Panc1 (cell line): Measurements from ENCODE around the gene TMEM256. TPM values are rescaled to one million over a fixed set of nuclear protein-coding genes. Genes with fewer than 3 reads are reported as not detected.

Experiments
- ATAC-seq: fragments of 200-7000 bp; cut with Tn5 transposase; 2 replicates; pipeline ENCODE4 v1.9.1; 2020; ENCODE audit warnings: mild to moderate bottlenecking, moderate library complexity
- BruUV-seq: library from RNA; stranded (reverse); fragments of 400-500 nt; replicated peaks from 2 replicates; lab custom pipeline; 2021; lab: Mats Ljungman, UMichigan
- CTCF ChIA-PET: fragments of 300-600 bp; sonication (Branson Sonifier 250); formaldehyde crosslinking; loops from one replicate; lab custom pipeline; 2022; ENCODE audit warnings: antibody characterized with exemption; lab: Charles Lee
- POLR2A ChIA-PET: fragments of 300-600 bp; sonication (Branson Sonifier 250); formaldehyde crosslinking; loops from one replicate; lab custom pipeline; 2022; ENCODE audit warnings: antibody characterized with exemption; lab: Charles Lee
- DNase-seq: peaks from one replicate; pipeline ENCODE4 v3.0.0-alpha.2; 2010; ENCODE audit warnings: low read depth, low spot score
- H3K27ac ChIP-seq: 2 replicates; pipeline ENCODE4 v1.5.1; 2011; ENCODE audit warnings: mild to moderate bottlenecking, low read length, inconsistent platforms
- H3K27me3 ChIP-seq: fragments of 200-500 bp; sonication (Bioruptor generic); 2 replicates; pipeline ENCODE4 v1.6.0; 2014; ENCODE audit warnings: low read length, inconsistent platforms; ENCODE audit not compliant: control insufficient read depth, insufficient read depth
- H3K36me3 ChIP-seq: fragments of 200-500 bp; sonication (Bioruptor generic); 2 replicates; pipeline ENCODE4 v1.5.1; 2014; ENCODE audit warnings: inconsistent platforms, mild to moderate bottlenecking, low read length, moderate library complexity; ENCODE audit not compliant: control insufficient read depth, insufficient read depth
- H3K4me1 ChIP-seq: 2 replicates; pipeline ENCODE4 v1.5.1; 2011; ENCODE audit warnings: inconsistent platforms, mild to moderate bottlenecking, low read length, moderate library complexity; ENCODE audit not compliant: control insufficient read depth, insufficient read depth
- H3K4me3 ChIP-seq, 2 experiments: 2 replicates each; pipeline ENCODE4 v1.5.1; 2011 to 2012; ENCODE audit warnings: low read depth in 2 of 2, low read length in 2 of 2, mild to moderate bottlenecking in 2 of 2, inconsistent platforms in 1 of 2, moderate library complexity in 1 of 2
- H3K9me3 ChIP-seq: fragments of 200-500 bp; sonication (Bioruptor generic); 2 replicates; pipeline ENCODE4 v1.5.1; 2014; ENCODE audit warnings: low read depth, mild to moderate bottlenecking, inconsistent platforms, low read length, moderate library complexity; ENCODE audit not compliant: control insufficient read depth, insufficient read depth
- POLR2AphosphoS5 ChIP-seq: IDR thresholded peaks from 2 replicates; pipeline ENCODE4 v1.6.1; 2012; ENCODE audit warnings: mild to moderate bottlenecking, low read depth, low read length, moderate library complexity
- SIN3A ChIP-seq: IDR thresholded peaks from 2 replicates; pipeline ENCODE4 v1.6.1; 2012; ENCODE audit warnings: low read depth, mild to moderate bottlenecking, low read length, moderate library complexity, borderline replicate concordance; ENCODE audit not compliant: insufficient read depth
- TCF7L2 ChIP-seq: IDR thresholded peaks from 2 replicates; pipeline ENCODE4 v1.6.1; 2011; ENCODE audit warnings: mild to moderate bottlenecking, low read depth, low read length, inconsistent platforms
- in situ Hi-C: cut with HindIII; loops from 2 replicates; pipeline ENCODE4 v1.10.0; 2016; ENCODE audit warnings: low sequenced_read_pairs, low pct_unique_long_range_greater_than_20kb
- intact Hi-C: fragments of 100-400 bp; cut with micrococcal nuclease; formaldehyde crosslinking; loops from one replicate; pipeline ENCODE4 v1.10.0; 2022; ENCODE audit not compliant: unreplicated experiment
- total RNA-seq: library from RNA; stranded (reverse); gene quantifications from one replicate; pipeline ENCODE4 v1.2.1, GENCODE V29; 2021; ENCODE audit not compliant: unreplicated experiment
- TF ChIP-seq, protein P1 (sequence below): fragments of 450-650 bp; IDR thresholded peaks from 2 replicates; pipeline ENCODE4 v1.5.1; 2017; ENCODE audit warnings: mild to moderate bottlenecking
- TF ChIP-seq, protein P2 (sequence below), 2 experiments: IDR thresholded peaks; 2 replicates each; pipeline ENCODE4 v1.6.1; 2011 to 2012; ENCODE audit warnings: low read depth in 2 of 2, control low read depth in 1 of 2, low read length in 1 of 2, mild to moderate bottlenecking in 1 of 2, moderate library complexity in 1 of 2; ENCODE audit not compliant: insufficient read depth in 1 of 2

Gene TMEM256
- total RNA-seq, 1 experiment from 2014 or later, result 35.8 TPM

DNA sequence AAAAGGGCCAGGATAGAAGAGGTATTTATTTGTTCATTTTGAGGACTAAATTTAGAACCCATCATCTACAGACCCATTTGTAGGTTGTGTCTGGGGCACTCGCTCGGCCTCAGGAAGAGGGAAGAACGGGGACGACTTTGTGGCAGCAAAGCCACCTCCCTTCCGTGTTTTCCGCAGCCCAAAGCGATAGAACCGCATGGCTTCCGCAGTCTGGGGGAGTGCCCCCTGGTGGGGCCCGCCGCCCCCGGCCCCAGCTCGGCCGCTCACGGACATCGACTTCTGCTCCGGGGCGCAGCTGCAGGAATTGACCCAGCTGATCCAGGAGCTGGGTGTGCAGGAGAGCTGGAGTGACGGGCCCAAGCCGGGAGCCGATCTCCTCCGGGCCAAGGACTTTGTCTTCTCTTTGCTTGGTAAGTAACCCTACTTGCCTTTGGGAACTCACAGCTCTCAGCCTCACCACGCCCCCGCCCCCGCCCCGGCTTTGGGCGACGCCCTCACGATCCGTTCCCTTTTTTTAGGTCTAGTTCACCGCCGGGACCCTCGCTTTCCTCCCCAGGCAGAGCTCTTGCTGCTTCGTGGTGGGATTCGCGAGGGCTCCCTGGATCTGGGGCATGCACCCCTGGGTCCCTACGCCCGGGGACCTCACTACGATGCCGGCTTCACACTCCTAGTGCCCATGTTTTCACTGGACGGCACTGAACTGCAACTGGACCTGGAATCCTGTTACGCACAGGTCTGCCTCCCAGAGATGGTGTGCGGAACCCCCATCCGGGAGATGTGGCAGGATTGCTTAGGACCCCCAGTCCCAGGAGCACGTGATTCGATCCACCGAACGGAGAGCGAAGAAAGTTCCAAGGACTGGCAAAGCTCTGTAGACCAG lies 32.0 kb upstream of the TMEM256 start:
- ChIA-PET CTCF (interaction anchor here (1.3 to 1.9 kb wide), 2 partner anchors 19 to 80 kb away, joined by 5 to 11 read pairs; partner anchors contain the start of gene TMEM95), POLR2A (interaction anchor here (0.5 to 1.1 kb wide), 8 partner anchors 18 to 86 kb away, joined by 3 to 9 read pairs (median 4); partner anchors contain the start of gene TMEM256)
- no peak for DNase-seq
- Histone ChIP-seq H3K4me1 (peaks cover 9% of the 10 kb centered on the region), H3K4me3 (peak overlapping the region; percentile 64 to 80), H3K9me3 (no peaks in the 10 kb centered on the region), H3K27me3 (no peaks in the 10 kb centered on the region), H3K36me3 (no peaks in the 10 kb centered on the region), H3K27ac (peak overlapping the region; percentile 77)
- intact Hi-C loops, result loop anchor here (10.0 kb wide), 1 partner anchor 81 kb away; the partner anchor contains the start of genes KCTD11 and TMEM95
- TSS peak; percentile 96 for BruUV-seq
- TF ChIP-seq, protein P1, sequence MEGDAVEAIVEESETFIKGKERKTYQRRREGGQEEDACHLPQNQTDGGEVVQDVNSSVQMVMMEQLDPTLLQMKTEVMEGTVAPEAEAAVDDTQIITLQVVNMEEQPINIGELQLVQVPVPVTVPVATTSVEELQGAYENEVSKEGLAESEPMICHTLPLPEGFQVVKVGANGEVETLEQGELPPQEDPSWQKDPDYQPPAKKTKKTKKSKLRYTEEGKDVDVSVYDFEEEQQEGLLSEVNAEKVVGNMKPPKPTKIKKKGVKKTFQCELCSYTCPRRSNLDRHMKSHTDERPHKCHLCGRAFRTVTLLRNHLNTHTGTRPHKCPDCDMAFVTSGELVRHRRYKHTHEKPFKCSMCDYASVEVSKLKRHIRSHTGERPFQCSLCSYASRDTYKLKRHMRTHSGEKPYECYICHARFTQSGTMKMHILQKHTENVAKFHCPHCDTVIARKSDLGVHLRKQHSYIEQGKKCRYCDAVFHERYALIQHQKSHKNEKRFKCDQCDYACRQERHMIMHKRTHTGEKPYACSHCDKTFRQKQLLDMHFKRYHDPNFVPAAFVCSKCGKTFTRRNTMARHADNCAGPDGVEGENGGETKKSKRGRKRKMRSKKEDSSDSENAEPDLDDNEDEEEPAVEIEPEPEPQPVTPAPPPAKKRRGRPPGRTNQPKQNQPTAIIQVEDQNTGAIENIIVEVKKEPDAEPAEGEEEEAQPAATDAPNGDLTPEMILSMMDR, result no peak
- TF ChIP-seq SIN3A (peak; percentile 54; the same call in 1 of the 2 replicates), POLR2AphosphoS5 (no peak)
- TF ChIP-seq, protein P2, sequence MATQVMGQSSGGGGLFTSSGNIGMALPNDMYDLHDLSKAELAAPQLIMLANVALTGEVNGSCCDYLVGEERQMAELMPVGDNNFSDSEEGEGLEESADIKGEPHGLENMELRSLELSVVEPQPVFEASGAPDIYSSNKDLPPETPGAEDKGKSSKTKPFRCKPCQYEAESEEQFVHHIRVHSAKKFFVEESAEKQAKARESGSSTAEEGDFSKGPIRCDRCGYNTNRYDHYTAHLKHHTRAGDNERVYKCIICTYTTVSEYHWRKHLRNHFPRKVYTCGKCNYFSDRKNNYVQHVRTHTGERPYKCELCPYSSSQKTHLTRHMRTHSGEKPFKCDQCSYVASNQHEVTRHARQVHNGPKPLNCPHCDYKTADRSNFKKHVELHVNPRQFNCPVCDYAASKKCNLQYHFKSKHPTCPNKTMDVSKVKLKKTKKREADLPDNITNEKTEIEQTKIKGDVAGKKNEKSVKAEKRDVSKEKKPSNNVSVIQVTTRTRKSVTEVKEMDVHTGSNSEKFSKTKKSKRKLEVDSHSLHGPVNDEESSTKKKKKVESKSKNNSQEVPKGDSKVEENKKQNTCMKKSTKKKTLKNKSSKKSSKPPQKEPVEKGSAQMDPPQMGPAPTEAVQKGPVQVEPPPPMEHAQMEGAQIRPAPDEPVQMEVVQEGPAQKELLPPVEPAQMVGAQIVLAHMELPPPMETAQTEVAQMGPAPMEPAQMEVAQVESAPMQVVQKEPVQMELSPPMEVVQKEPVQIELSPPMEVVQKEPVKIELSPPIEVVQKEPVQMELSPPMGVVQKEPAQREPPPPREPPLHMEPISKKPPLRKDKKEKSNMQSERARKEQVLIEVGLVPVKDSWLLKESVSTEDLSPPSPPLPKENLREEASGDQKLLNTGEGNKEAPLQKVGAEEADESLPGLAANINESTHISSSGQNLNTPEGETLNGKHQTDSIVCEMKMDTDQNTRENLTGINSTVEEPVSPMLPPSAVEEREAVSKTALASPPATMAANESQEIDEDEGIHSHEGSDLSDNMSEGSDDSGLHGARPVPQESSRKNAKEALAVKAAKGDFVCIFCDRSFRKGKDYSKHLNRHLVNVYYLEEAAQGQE (IDR thresholded peaks at IDR 0.05; ENCODE audit: insufficient read depth in 1 of 2, low read depth in 2 of 2, low read length in 1 of 2), result no peak
- peak; percentile 28 for ATAC-seq
- in situ Hi-C loops, result no loop called here

DNA sequence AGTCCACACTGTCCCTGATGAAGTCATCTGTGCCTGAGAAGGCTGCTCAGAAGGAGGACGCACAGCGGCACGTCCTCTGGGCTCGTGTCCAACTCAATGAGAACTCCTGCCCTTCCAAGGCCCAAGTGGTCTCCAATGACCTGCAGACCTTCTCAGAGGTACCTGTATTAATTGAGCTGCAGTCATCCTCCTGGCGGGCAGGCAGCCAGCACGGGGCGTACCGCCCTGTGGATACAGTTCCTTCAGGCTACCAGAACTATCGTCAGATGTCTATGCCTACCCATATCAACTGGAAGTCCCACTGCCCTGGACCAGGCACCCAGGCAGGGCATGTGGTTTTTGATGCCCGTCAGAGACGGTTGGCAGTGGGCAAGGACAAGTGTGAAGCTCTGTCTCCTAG lies 28.4 kb upstream of the TMEM256 start:
- no peaks in the 10 kb centered on the region for H3K36me3 ChIP-seq
- no peak overlapping the region for H3K27ac ChIP-seq
- no peaks in the 10 kb centered on the region for H3K27me3 ChIP-seq
- no TSS peak for BruUV-seq
- no peaks in the 10 kb centered on the region for H3K9me3 ChIP-seq
- TF ChIP-seq, protein P2 (IDR thresholded peaks at IDR 0.05; ENCODE audit: insufficient read depth in 1 of 2, low read depth in 2 of 2, low read length in 1 of 2), result no peak
- TF ChIP-seq, protein P1, result no peak
- no peak for TF ChIP-seq TCF7L2
- H3K4me1 ChIP-seq, result no peaks in the 10 kb centered on the region
- DNase-seq, result no peak
- in situ Hi-C loops (no loop called here), intact Hi-C loops (loop anchor here (10.0 kb wide), 1 partner anchor 77 kb away; the partner anchor contains the start of genes KCTD11 and TMEM95)
- H3K4me3 ChIP-seq, result no peak overlapping the region
- ChIA-PET CTCF (no interaction called here), POLR2A (no interaction called here)
- ATAC-seq, result no peak
